ENCODE measurements around the gene TCF7L1. TPM values are rescaled to one million over a fixed set of nuclear protein-coding genes. Genes with fewer than 3 reads are reported as not detected.
A peak's percentile ranks its signal among the peaks of the same experiment; 100 is the strongest.
"Not testable (repeated sequence)": the region's sequence is repeated elsewhere in the genome, so short reads cannot be mapped to it uniquely, and the experiment has no call there.

The TCF7L1 gene
- total RNA-seq, 1 donor from 2014 or later, result 0.41 TPM

DNA sequence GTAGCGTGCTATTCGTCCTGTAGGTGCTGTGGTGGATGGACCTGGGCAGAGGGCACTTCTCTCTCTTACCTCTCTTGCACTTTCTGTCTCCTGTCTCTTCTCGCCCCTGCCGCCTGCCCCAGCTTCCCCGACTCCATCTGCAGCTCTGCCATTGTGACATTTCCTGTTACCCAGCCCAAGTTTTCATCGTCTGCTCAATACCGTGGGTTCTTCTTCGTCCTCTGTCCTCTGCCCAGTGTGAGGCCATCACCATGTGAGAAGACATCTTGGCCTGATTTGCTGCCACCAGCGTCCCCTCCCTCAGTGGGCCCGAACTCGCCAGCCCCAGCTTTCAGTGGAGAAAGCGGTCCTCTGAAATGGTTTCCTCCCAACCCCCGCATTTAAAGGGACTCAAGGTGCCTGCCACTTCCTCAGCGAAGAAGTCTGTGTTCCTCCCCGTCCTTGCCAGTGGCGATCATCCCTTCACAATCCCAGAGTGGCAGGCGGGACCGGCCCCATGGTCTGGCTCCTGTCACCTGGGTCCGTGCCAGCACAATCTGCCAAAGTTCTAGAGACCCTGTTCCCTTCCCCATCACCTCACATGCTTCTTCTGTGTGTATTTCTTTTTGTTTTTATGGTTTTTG is 176.6 kb downstream of the TCF7L1 start:
- FAIRE-seq, result no peak
- DNase-seq (ENCODE audit: low spot score in 2 of 2), result no peak

DNA sequence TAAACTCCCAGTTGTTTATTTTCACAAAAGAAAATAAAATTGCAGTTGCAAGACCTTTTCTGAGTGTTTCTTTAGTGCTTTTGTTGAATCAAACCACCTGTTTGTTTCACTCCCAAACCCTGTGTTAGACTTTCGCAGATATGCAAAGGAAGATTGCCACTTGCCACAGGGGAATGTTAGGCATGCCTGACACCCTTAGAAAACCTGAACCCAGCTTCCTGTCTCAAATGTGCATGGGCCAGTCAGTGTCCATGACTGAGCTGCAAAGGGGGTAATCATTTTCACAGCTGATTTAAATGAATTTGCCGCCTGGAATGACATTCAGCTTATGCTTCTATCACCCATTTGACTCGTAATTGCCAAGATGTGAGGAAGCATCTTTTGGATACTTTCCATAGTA is 177.1 kb downstream of the TCF7L1 start:
- no peak for FAIRE-seq
- no peak for DNase-seq (ENCODE audit: low spot score in 2 of 2)

GRCh38 chr2:85312404-85312803 is 179.2 kb downstream of the TCF7L1 start:
- no peak for DNase-seq (ENCODE audit: low spot score in 2 of 2)
- FAIRE-seq, result no peak

DNA sequence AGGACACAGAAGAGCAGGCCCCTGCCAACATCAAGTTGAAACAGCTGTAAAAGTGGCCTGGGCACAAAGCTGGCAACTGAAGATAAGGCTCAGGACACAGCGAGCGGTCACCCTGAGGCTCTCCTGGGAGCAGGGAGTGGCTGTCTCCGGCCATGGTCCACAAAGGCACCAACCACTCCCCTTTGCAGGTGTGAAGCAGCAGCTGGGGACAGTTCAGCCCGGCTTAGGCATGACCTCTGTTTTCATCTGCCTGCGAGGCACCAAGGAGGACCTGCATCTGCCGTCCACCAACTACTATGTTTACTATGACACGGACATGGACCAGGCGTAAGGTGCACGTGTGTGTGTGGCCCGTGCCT is 181.7 kb downstream of the TCF7L1 start:
- DNase-seq (ENCODE audit: low spot score in 2 of 2) (no peak), FAIRE-seq (no peak)

GRCh38 chr2:85315921-85316320 is 182.7 kb downstream of the TCF7L1 start:
- FAIRE-seq; DNase-seq (ENCODE audit: low spot score in 2 of 2): not testable (repeated sequence)

GRCh38 chr2:85318222-85319074 is 185.3 kb downstream of the TCF7L1 start:
- DNase-seq (ENCODE audit: low spot score in 2 of 2) (no peak), FAIRE-seq (no peak)

DNA sequence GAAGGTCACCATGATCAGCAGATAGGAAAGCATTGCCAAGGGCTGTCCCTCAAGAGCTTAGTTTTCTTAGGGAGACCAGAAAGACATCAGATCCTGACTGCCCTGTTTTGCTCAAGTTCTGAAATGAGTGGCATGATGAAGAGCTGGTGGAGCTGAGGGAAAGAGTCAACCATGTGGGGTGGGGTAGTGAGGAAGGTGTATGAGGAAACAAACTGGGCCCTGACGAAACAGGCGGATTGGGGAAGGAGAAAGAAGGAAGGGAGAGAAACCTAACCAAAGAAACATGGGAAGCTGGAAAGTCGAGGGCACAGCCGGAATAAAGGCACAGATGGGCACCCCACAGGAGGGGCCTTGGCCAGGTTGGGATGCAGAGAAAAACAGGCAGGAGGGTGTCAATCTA is 186.6 kb downstream of the TCF7L1 start:
- DNase-seq (ENCODE audit: low spot score in 2 of 2) (no peak), FAIRE-seq (no peak)

DNA sequence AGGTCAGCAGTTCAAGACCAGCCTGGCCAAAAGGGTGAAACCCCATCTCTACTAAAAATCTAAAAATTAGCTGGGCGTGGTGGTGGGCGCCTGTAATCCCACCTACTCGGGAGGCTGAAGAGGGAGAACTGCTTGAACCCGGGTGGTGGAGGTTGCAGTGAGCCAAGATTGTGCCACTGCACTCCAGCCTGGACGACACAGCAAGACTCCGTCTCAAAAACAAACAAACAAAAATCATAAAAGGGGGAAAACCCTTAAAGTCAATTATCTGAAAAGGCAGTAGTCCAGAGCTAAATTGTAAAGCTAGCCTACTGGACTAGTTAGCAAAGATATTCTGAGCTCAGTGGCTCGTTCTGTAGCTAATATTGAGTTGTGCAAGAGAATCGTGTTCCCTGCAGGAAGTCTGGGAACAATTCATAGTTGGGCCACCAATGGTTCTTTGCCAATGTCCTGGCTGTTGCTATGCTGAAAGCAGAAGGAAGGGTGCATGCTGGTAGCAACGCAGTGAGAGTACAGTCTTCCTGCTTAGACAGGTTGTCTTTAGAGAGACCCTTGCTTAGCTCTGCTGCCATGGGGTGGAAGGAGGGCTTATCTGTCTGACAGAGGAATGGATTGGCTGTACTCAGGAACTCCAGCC is 190.3 kb downstream of the TCF7L1 start:
- DNase-seq (ENCODE audit: low spot score in 2 of 2) (no peak), FAIRE-seq (no peak)

- FAIRE-seq; DNase-seq (ENCODE audit: low spot score in 2 of 2): not testable (repeated sequence)
These were observed 190.8 kb downstream of the TCF7L1 start for GRCh38 chr2:85323988-85324367.

GRCh38 chr2:85324639-85325465 is 191.7 kb downstream of the TCF7L1 start:
- DNase-seq (ENCODE audit: low spot score in 2 of 2) (no peak), FAIRE-seq (no peak)

DNA sequence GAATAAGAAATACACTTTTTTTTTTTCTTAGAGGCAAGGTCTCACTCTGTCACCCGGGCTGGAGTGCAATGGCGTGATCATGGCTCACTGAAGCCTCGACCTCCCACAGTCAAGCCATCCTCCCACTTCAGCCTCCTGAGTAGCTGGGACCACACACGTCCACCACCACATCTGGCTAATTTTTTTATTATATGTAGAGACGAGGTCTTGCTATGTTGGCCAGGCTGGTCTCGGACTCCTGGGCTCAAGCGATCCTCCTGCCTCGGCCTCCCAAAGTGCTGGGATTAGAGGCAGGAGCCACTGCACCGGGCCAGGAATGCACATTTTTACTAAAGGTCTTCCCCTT is 192.2 kb downstream of the TCF7L1 start:
- FAIRE-seq (no peak), DNase-seq (ENCODE audit: low spot score in 2 of 2) (no peak)

DNA sequence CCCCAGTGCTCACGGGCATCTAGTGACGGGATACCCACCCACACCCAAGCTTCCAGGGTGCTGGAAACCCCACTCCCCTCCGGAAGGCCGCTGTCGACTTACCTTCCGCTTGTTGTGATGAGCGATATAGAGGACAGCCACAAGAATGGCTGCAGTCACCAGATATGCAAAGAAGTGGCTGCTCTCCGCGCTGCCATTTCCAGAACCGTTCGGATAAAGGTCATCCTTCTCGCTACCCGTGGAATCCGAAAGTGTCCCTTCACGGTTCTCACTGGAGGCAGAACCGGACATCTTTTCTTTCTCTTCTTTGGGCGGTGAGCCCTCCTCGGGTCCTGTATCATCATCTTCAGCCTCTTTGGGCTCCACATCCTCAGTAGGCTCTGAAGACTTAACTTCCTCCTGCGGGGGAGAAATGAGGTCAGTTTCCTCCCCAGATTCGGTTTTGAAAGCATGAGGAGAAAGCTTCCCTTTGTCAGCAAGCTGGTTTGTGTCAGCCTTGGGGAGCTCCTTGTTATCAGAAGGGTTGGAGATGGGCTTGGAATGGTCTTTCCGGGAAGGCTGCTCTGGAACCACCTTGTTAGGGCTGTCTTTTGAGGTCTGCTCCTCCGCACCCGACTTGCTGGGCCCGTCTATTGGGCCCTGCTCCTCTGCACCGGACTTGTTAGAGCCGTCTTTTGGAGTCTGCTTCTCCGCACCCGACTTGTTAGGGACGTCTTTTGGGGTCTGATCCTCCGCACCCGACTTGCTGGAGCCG is 193.4 kb downstream of the TCF7L1 start:
- FAIRE-seq (no peak), DNase-seq (ENCODE audit: low spot score in 2 of 2) (no peak)

DNA sequence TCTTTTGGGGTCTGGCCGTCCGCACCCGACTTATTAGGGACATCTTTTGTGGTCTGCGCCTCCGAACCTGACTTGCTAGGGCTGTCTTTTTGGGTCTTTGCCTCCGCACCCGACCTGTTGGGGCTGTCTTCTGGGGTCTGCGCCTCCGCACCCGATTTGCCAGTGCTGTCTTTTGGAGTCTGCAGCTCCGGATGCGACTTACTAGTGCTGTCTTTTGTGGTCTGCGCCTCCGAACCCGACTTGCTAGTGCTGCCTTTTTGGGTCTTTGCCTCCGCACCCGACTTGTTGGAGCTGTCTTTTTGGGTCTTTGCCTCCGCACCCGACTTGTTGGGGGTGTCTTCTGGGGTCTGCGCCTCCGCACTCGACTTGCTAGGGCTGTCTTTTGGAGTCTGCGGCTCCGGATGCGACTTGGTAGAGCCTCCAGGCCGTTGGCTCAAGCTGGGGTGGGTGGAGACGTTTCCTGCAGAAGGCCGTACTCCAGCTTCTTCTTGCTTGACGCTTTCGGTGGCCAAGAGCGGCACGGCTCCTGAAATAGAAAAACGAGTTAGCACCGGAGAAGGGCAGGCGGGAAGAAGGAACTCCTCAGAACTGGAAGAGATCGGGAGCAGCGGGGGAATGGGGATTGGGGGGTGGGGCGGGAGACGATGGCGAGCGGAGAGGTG is 194.1 kb downstream of the TCF7L1 start:
- no peak for FAIRE-seq
- no peak for DNase-seq (ENCODE audit: low spot score in 2 of 2)

DNA sequence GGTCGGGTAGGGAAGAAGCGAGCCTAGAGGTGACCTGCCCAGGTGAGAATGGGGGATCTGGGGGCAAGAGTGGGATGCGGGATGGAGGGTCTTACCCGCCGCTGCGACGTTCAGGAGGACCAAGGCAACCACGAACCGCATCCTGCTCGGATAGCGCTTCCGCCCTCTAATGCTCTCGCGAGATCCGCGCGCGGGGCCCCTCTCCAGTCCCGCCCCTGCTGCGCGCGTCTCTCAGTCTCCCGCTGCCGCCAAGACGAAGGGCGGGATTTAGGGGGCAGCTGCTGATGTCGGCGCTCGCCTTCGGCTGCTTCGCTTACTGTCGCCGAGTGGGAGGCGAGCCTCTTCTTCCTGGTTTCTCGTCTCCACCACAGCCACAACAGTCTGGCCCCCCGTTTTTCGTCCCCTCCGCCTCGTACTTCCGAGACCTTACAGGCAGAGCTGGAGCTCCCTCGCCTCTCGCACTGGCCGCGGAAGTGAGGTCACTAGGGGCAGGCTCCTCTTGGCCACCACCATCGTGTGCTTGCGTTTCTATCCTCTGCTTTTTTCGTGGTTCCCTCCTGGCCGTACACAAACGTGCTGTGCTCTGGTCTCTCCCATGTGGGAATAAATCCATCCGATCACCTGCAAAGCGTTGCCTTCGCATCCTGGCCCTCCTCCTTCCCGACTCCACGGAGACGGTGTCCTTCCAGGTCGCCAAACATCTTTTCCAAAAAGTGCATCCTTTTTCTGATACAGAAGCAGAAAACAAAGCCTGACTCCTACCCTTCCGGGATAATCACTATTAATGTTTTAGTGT is 194.8 kb downstream of the TCF7L1 start, which contains the start of gene TGOLN2:
TGOLN2 (minus strand) TSS at position 168 of the 796 bp plus-strand sequence; CDS start at position 141, 27 bp downstream.
- no peak for FAIRE-seq
- peak; percentile 78 to 92 for DNase-seq (ENCODE audit: low spot score in 2 of 2)

- FAIRE-seq (no peak), DNase-seq (ENCODE audit: low spot score in 2 of 2) (no peak)
These were observed 196.0 kb downstream of the TCF7L1 start for GRCh38 chr2:85329181-85329651.

DNA sequence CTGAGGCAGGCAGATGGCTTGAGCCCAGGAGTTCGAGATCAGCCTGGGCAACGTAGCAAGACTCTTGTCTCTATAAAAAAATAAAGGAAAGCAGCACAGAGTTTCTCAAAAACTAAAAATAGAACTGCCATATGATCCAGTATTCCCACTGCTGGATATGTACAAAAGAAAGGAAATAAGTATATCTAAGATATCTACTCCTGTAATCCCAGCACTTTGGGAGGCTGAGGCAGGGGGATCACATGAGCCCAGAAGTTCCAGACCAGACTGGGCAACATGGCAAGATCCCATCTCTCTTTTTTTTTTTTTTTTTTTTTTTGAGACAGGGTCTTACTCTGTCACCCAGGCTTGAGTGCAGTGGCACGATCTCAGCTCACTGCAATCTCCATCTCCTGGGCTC is 196.5 kb downstream of the TCF7L1 start:
- FAIRE-seq; DNase-seq (ENCODE audit: low spot score in 2 of 2): not testable (repeated sequence)

DNA sequence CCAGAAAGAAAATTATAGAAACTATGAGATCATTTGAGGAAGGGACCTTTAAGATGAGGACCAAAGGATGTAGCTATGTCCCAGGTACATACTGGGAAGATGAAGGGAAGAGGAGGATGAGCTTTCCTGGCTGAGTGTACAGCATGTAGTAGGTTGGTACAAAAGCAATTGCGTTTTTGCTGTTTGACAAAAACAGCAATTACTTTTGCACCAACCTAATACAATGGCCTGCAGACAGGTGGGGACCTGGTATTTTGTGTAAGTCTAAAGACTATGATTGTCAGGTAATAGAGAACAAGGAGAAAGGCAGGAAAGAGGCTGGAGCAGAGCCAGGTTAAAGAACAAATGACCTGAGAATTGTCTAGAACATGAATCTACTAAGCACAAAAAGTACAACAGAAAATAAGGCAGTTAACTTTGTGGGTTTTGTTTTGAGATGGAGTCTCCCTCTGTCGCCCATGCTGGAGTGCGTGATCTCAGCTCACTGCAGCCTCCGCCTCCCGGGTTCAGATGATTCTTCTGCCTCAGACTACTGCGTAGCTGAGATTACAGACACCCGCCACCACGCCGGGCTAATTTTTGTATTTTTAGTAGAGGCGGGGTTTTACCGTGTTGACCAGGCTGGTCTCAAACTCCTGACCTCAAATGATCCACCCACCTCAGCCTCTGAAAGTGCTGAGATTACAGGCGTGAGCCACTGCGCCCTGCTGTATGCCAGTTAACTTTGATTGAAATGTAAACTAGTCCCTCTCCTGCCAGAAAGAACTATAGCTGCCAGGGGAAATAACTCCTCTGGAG is 197.8 kb downstream of the TCF7L1 start:
- no peak for DNase-seq (ENCODE audit: low spot score in 2 of 2)
- FAIRE-seq, result no peak

GRCh38 chr2:85333877-85334276 is 200.7 kb downstream of the TCF7L1 start:
- DNase-seq (ENCODE audit: low spot score in 2 of 2); FAIRE-seq: not testable (repeated sequence)

All from frontal cortex (tissue), 4 donors.